Measurements from ENCODE around the gene CPS1.

DNA sequence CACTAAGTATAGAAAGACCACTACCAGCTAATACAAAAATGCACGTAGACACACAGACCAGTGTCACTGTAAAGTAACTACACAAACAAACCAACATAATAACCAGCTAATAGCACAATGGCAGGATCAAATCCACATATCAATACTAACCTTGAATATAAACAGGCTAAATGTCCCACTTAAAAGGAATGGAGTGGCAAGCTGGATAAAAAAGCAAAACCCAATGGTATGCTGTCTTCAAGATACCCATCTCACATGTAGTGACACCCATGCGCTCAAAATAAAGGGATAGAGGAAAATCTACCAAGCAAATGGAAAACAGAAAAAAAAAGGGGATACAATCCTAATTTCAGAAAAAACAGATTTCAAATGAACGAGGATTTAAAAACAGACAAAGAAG lies 41.8 kb downstream of the CPS1 start:
- no peak for TF ChIP-seq POLR2A (IDR thresholded peaks at IDR 0.05)
- TF ChIP-seq, protein P1, sequence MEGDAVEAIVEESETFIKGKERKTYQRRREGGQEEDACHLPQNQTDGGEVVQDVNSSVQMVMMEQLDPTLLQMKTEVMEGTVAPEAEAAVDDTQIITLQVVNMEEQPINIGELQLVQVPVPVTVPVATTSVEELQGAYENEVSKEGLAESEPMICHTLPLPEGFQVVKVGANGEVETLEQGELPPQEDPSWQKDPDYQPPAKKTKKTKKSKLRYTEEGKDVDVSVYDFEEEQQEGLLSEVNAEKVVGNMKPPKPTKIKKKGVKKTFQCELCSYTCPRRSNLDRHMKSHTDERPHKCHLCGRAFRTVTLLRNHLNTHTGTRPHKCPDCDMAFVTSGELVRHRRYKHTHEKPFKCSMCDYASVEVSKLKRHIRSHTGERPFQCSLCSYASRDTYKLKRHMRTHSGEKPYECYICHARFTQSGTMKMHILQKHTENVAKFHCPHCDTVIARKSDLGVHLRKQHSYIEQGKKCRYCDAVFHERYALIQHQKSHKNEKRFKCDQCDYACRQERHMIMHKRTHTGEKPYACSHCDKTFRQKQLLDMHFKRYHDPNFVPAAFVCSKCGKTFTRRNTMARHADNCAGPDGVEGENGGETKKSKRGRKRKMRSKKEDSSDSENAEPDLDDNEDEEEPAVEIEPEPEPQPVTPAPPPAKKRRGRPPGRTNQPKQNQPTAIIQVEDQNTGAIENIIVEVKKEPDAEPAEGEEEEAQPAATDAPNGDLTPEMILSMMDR (IDR thresholded peaks at IDR 0.05), result no peak
